ENCODE data around the gene ZEB2. TPM values are rescaled to one million over a fixed set of nuclear protein-coding genes. Genes with fewer than 3 reads are reported as not detected.

ZEB2 gene
- total and polyA plus RNA-seq, 2 of the 13 experiments (the other 11 are each of a cell fraction or from before 2014, with no cell fraction given) = 0.07 TPM; not detected in 1

- POLR2A ChIA-PET = no interaction called here
- no peak overlapping the region for H3K27ac ChIP-seq (ENCODE audit: extremely low read length, insufficient read depth, low read length)
- in situ Hi-C loops (cut with HindIII; ENCODE audit: extremely low pct_ligation_motif_present, low pct_unique_long_range_greater_than_20kb) = no loop called here
- BruUV-seq (replicated peaks) = no TSS peak
- no peaks in the 10 kb centered on the region for H3K9me3 ChIP-seq (ENCODE audit: low read length)
- 0% methylated on average over 2 of the region's 2 CpGs for WGBS (ENCODE audit: low lambda C conversion rate)
- no peaks in the 10 kb centered on the region for H3K4me1 ChIP-seq (ENCODE audit: insufficient read depth, low read length)
- no peak for FAIRE-seq
- TF ChIP-seq ZNF331 (CRISPR knock-in tag; IDR thresholded peaks at IDR 0.05) (no peak), ZNF775 (CRISPR knock-in tag; IDR thresholded peaks at IDR 0.05; ENCODE audit: borderline replicate concordance) (no peak), NCOA2 (CRISPR knock-in tag; IDR thresholded peaks at IDR 0.05) (no peak), NFYC (CRISPR knock-in tag; IDR thresholded peaks at IDR 0.05) (no peak), HNF1A (IDR thresholded peaks at IDR 0.05; ENCODE audit: low read depth) (no peak), HNF1A (CRISPR knock-in tag; IDR thresholded peaks at IDR 0.05; ENCODE audit: borderline replicate concordance) (no peak), CHD2 (IDR thresholded peaks at IDR 0.05; ENCODE audit: low read depth, low read length) (no peak), PLRG1 (conservative IDR thresholded peaks at IDR 0.05) (no peak), ZNF136 (CRISPR knock-in tag; IDR thresholded peaks at IDR 0.05; ENCODE audit: low read depth) (no peak), ZBTB42 (CRISPR knock-in tag; IDR thresholded peaks at IDR 0.05) (no peak), MTERF4 (CRISPR knock-in tag; IDR thresholded peaks at IDR 0.05) (no peak), ELF3 (CRISPR knock-in tag; IDR thresholded peaks at IDR 0.05) (no peak), THAP7 (CRISPR knock-in tag; IDR thresholded peaks at IDR 0.05) (no peak)
- no peaks in the 10 kb centered on the region for H3K79me2 ChIP-seq (ENCODE audit: insufficient read depth, low read length)
- H4K20me1 ChIP-seq (ENCODE audit: insufficient read depth, low read length) = no peaks in the 10 kb centered on the region
- intact Hi-C loops (cut with micrococcal nuclease; ENCODE audit: unreplicated experiment) = no loop called here
- no peak for ATAC-seq
- CTCF ChIA-PET (ENCODE audit: low intra/inter-chr PET ratio, low total read pairs) = no interaction called here
- H2AFZ ChIP-seq (ENCODE audit: low read length) = no peak overlapping the region
- H3K27me3 ChIP-seq (ENCODE audit: control insufficient read depth in 1 of 2, insufficient read depth in 2 of 2, low read length in 2 of 2) = no peaks in the 10 kb centered on the region
- no peak overlapping the region for H3K9ac ChIP-seq (ENCODE audit: insufficient read depth, low read depth, low read length)
- H3K36me3 ChIP-seq (replicated peaks in 1 of 2; ENCODE audit: control insufficient read depth in 1 of 2, insufficient read depth in 2 of 2, low read length in 2 of 2) = no peaks in the 10 kb centered on the region
- no peak overlapping the region for H3K4me3 ChIP-seq (replicated peaks in 1 of 3; ENCODE audit: insufficient read depth in 1 of 3, low read depth in 2 of 3, low read length in 3 of 3)
- no peak for DNase-seq (ENCODE audit: low spot score)
- no peak overlapping the region for H3K4me2 ChIP-seq (ENCODE audit: low read depth, low read length)
Observed at GRCh38 chr2:144472911-144473310, 47.0 kb downstream of the ZEB2 start.

Measured in HepG2 (cell line).